Forelimb muscle (tissue), 1 donor: ENCODE measurements around the gene TLE5. TPM values are rescaled to one million over a fixed set of nuclear protein-coding genes. Genes with fewer than 3 reads are reported as not detected.
A peak's percentile ranks its signal among the peaks of the same experiment; 100 is the strongest.
"Not testable (repeated sequence)": the region's sequence is repeated elsewhere in the genome, so short reads cannot be mapped to it uniquely, and the experiment has no call there.

ENCODE experiments used
- DNase-seq: peaks from one replicate; pipeline ENCODE4 v3.0.0-alpha.2; 2013; ENCODE audit warnings: low read depth
- polyA plus RNA-seq: library from polyadenylated mRNA; unstranded; fragments of 120-200 nt; gene quantifications from one replicate; pipeline ENCODE4 v1.2.1, GENCODE V29; 2013; ENCODE audit not compliant: insufficient read length

The TLE5 gene
- polyA plus RNA-seq, 1 donor = 800 TPM

- no peak for DNase-seq
These were observed 34.1 kb upstream of the TLE5 start for GRCh38 chr19:3096267-3096901.

GRCh38 chr19:3095441-3096191 is 33.3 kb upstream of the TLE5 start:
- no peak for DNase-seq

- no peak for DNase-seq
These were observed 32.5 kb upstream of the TLE5 start for GRCh38 chr19:3094601-3095440.

GRCh38 chr19:3089299-3089855 is 27.1 kb upstream of the TLE5 start:
- DNase-seq = not testable (repeated sequence)

- no peak for DNase-seq
These were observed 25.5 kb upstream of the TLE5 start for GRCh38 chr19:3087769-3088168.

- no peak for DNase-seq
These were observed 22.6 kb upstream of the TLE5 start for GRCh38 chr19:3084943-3085342.

- DNase-seq = no peak
These were observed 21.7 kb upstream of the TLE5 start for GRCh38 chr19:3083964-3084363.

- DNase-seq = no peak
These were observed 20.0 kb upstream of the TLE5 start for GRCh38 chr19:3082331-3082730.

- no peak for DNase-seq
These were observed 18.0 kb upstream of the TLE5 start for GRCh38 chr19:3080286-3080685.

- no peak for DNase-seq
These were observed 17.3 kb upstream of the TLE5 start for GRCh38 chr19:3079578-3079977.

GRCh38 chr19:3075605-3076431 is 13.5 kb upstream of the TLE5 start:
- no peak for DNase-seq

GRCh38 chr19:3073931-3074595 is 11.8 kb upstream of the TLE5 start:
- no peak for DNase-seq

GRCh38 chr19:3073159-3073563 is 10.9 kb upstream of the TLE5 start:
- DNase-seq = peak; percentile 32

GRCh38 chr19:3071768-3072167 is 9.5 kb upstream of the TLE5 start:
- DNase-seq = no peak

GRCh38 chr19:3068071-3068470 is 5.8 kb upstream of the TLE5 start:
- DNase-seq = no peak

- DNase-seq = no peak
These were observed 5.3 kb upstream of the TLE5 start for GRCh38 chr19:3067563-3067962.

GRCh38 chr19:3066482-3067049 is 4.3 kb upstream of the TLE5 start:
- DNase-seq = no peak

- DNase-seq = no peak
These were observed 3.5 kb upstream of the TLE5 start for GRCh38 chr19:3065675-3066357.

GRCh38 chr19:3064011-3064330 is 1.7 kb upstream of the TLE5 start:
- no peak for DNase-seq
